Vagina (tissue), 2 donors: ENCODE data around the gene GAB2.
"Not testable (repeated sequence)": the region's sequence is repeated elsewhere in the genome, so short reads cannot be mapped to it uniquely, and the experiment has no call there.

Source experiments
- CTCF ChIP-seq, 3 experiments: fragments of 450-650 bp in 2 of 3; fragments of 200-600 bp in 1 of 3; sonication (generic) in 1 of 3; IDR thresholded peaks; one replicate each; pipeline ENCODE4 v1.5.1; 2017 to 2019; ENCODE audit warnings: antibody characterized with exemption in 3 of 3, mild to moderate bottlenecking in 2 of 3, moderate library complexity in 2 of 3
- POLR2A ChIP-seq, 2 donors: fragments of 450-650 bp; IDR thresholded peaks; one replicate each; pipeline ENCODE4 v1.6.1; 2017; ENCODE audit warnings: antibody characterized with exemption in 2 of 2, mild to moderate bottlenecking in 2 of 2, moderate library complexity in 2 of 2
- POLR2AphosphoS5 ChIP-seq, 2 donors: sonication (generic); formaldehyde crosslinking; IDR thresholded peaks; one replicate each; pipeline ENCODE4 v1.9.0; 2017; ENCODE audit warnings: antibody characterized with exemption in 2 of 2, mild to moderate bottlenecking in 2 of 2, low read depth in 1 of 2; ENCODE audit not compliant: insufficient read depth in 1 of 2

- TF ChIP-seq CTCF (IDR thresholded peaks at IDR 0.05); POLR2A (IDR thresholded peaks at IDR 0.05); POLR2AphosphoS5 (IDR thresholded peaks at IDR 0.05; ENCODE audit: insufficient read depth in 1 of 2, low read depth in 1 of 2): not testable (repeated sequence)
Measured at GRCh38 chr11:78357425-78357824, 60.2 kb downstream of the GAB2 start.
